Ishikawa (cell line): ENCODE measurements around the gene ANGPTL5.

Source experiments
- CEBPB ChIP-seq: IDR thresholded peaks from 2 replicates; pipeline ENCODE4 v1.6.1; 2012
- CREB1 ChIP-seq: IDR thresholded peaks from 2 replicates; pipeline ENCODE4 v1.6.1; 2012; ENCODE audit warnings: low read depth
- EGR1 ChIP-seq: IDR thresholded peaks from 2 replicates; pipeline ENCODE4 v1.6.1; 2012
- EP300 ChIP-seq: IDR thresholded peaks from 2 replicates; pipeline ENCODE4 v1.6.1; 2012; ENCODE audit warnings: borderline replicate concordance
- FOXM1 ChIP-seq: IDR thresholded peaks from 2 replicates; pipeline ENCODE4 v1.6.1; 2012; ENCODE audit warnings: low read depth, borderline replicate concordance
- MAX ChIP-seq: IDR thresholded peaks from 2 replicates; pipeline ENCODE4 v1.6.1; 2012
- NFIC ChIP-seq: IDR thresholded peaks from 2 replicates; pipeline ENCODE4 v1.6.1; 2012
- RAD21 ChIP-seq: IDR thresholded peaks from 2 replicates; pipeline ENCODE4 v1.6.1; 2012; ENCODE audit warnings: low read depth
- REST ChIP-seq: IDR thresholded peaks from 2 replicates; pipeline ENCODE4 v1.6.1; 2012; ENCODE audit warnings: low read depth, mild to moderate bottlenecking
- TAF1 ChIP-seq: IDR thresholded peaks from 2 replicates; pipeline ENCODE4 v1.6.1; 2012; ENCODE audit warnings: low read depth, mild to moderate bottlenecking
- TCF12 ChIP-seq: IDR thresholded peaks from 2 replicates; pipeline ENCODE4 v1.6.1; 2012; ENCODE audit warnings: low read depth
- TEAD4 ChIP-seq: IDR thresholded peaks from 2 replicates; pipeline ENCODE4 v1.6.1; 2012
- USF1 ChIP-seq: IDR thresholded peaks from 2 replicates; pipeline ENCODE4 v1.6.1; 2012
- YY1 ChIP-seq: IDR thresholded peaks from 2 replicates; pipeline ENCODE4 v1.6.1; 2012; ENCODE audit warnings: low read depth
- ZBTB7A ChIP-seq: IDR thresholded peaks from 2 replicates; pipeline ENCODE4 v1.6.1; 2012; ENCODE audit warnings: low read depth

The ANGPTL5 gene

GRCh38 chr11:101923554-101923953 is 7.2 kb upstream of the ANGPTL5 start:
- TF ChIP-seq TEAD4 (no peak), TCF12 (no peak), MAX (no peak), YY1 (no peak)

- TF ChIP-seq EGR1 (no peak), TAF1 (no peak), CEBPB (no peak), TEAD4 (no peak), USF1 (no peak), MAX (no peak), FOXM1 (no peak), REST (no peak), YY1 (no peak), TCF12 (no peak), NFIC (no peak), ZBTB7A (no peak), EP300 (no peak), CREB1 (no peak), RAD21 (no peak)
Measured at GRCh38 chr11:101920992-101921391, 4.7 kb upstream of the ANGPTL5 start.

- TF ChIP-seq REST (no peak), TCF12 (no peak), MAX (no peak), NFIC (no peak), USF1 (no peak), EP300 (no peak), TAF1 (no peak), YY1 (no peak), RAD21 (no peak), EGR1 (no peak), FOXM1 (no peak), CREB1 (no peak)
Measured at GRCh38 chr11:101917226-101917625, 904 bp upstream of the ANGPTL5 start.

- TF ChIP-seq FOXM1 (no peak), MAX (no peak), TAF1 (no peak), EP300 (no peak), CEBPB (no peak), CREB1 (no peak), RAD21 (no peak), ZBTB7A (no peak), TEAD4 (no peak), USF1 (no peak)
Measured at GRCh38 chr11:101915791-101916291, 481 bp downstream of the ANGPTL5 start.

GRCh38 chr11:101914738-101915426 is 1.4 kb downstream of the ANGPTL5 start, which contains the start of gene CEP126:
CEP126 (plus strand) TSS chr11:101915010; CDS start chr11:101915285, 275 bp downstream.
- TF ChIP-seq USF1 = 0 out of 2 replicates have a peak, but pooled peaks have one; percentile 4
- no peak for TF ChIP-seq CREB1
- TF ChIP-seq EGR1 = no peak
- TF ChIP-seq FOXM1 = no peak
- TF ChIP-seq TCF12 = no peak
- peak; percentile 71; the same call in 1 of the 2 replicates for TF ChIP-seq MAX
- no peak for TF ChIP-seq ZBTB7A
- no peak for TF ChIP-seq EP300
- TF ChIP-seq RAD21 = no peak; the same call in 1 of the 2 replicates
- TF ChIP-seq TAF1 = peak; percentile 45
- no peak for TF ChIP-seq REST
- TF ChIP-seq NFIC = no peak
- no peak for TF ChIP-seq TEAD4
- peak; percentile 93 for TF ChIP-seq YY1
- no peak for TF ChIP-seq CEBPB
